Inferior parietal cortex (tissue), 1 donor: ENCODE measurements around the gene CASKIN1.

ENCODE experiments used
- DNase-seq: peaks from one replicate; pipeline ENCODE4 v3.0.0-alpha.2; 2016; ENCODE audit errors: extremely low spot score

CASKIN1 gene

DNA sequence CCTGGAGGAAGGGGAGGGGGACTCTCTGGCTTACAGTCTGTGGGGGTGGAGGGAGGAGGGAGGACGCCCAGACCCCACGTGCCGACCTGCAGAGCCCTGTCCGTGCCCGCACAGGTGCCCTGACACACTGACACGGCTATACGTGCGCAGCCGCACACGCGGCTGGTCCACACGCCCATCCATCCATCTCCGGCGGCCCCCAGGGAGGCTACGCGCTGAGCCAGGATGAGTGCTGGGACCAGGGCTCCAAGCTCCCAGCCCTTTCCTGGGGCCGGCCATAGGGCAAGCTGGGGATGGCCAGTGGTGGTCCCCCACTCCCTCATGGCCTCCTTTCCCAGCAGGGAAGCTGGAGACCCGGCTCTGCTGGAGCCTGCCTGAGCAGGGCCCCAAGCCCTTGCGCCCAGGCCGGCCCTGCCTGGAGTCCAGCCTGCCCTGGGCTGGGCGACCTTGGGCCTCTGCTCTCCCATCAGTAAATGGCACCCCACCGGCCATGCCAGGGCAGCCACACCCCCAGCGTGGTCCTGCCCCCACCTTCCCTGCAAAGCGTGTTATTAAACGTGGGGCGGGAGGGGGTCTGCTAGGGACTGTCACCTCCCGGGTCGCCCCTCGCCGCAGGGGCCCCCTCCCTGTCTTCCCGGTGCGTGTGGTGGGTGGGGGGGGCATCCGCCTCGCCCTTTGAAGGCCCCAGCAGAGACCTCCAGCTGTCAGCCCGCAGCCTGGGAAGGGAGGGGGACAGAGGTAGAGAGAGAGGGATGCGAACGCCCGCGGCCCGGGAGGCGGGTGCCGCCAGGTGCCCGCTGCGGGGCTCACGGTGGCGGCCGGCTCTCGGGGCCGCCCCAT lies 863 bp downstream of the CASKIN1 start:
- no peak for DNase-seq

DNA sequence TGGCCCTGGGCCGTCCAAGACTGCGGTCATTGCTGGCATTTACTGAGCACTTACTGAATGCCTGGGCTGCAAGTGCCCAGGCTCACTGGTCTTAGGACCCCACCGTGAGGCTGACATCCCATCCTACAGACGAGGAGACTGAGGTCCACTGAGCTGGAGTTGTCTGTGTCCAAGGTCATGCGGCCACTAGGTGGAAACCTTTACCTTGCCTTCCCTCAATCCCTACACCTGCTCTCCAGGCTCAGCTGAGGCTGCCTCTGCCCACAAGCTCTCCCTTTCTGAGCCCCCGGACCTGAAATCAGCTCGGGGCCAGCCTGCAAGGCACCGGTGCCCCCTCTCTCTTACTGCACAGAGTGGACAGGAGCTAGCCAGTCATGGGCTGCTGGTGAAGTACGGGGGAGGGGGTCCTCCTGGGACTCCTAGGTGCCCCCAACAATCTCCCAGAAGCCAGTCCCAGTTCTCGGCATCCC lies 1.5 kb downstream of the CASKIN1 start:
- no peak for DNase-seq

DNA sequence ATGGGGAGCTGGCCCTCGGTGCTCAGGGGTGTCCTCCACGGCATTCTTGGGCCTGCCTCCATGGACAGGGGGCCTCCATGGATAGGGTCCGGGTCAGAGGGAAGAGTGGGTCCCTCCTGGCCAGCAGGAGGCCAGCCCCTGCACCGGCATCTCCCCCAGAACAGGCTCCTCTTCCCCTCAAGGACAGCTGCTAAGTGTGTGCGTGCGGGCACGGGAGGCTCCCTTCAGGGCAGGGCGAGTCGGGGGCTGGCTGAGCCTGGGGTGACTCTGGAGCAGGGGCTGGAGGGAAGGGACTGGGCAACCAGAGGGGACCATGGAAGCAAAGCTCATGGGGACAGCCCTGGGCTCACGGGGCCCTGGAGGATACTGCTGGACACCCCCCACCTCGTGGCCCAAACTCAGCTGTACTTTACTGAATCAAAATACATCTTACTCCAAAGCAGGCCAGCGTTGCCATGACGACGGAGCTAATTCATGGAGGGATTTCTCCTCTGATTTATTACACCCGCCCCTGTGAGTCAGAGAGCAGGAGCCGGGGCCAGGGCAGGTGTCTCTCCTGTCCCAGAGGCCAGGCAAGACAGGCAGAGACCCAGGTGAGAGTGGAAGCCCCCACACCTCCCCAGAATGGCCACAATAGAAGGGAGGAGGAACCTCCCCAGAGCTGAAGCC lies 2.1 kb downstream of the CASKIN1 start:
- DNase-seq = no peak

DNA sequence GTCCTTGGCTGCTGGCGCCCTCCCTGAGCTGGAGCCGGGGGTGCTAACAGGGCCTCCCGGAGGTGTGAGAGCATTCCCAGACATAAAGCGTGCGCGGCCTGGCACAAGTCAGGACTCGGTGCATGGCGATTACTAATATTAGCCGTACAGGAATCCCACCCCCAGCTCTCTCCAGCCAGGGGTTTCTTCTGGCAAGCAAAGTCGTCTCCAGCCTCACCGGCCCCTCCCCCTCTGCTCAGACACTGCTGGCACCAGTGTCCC lies 5.0 kb downstream of the CASKIN1 start:
- DNase-seq = no peak

DNA sequence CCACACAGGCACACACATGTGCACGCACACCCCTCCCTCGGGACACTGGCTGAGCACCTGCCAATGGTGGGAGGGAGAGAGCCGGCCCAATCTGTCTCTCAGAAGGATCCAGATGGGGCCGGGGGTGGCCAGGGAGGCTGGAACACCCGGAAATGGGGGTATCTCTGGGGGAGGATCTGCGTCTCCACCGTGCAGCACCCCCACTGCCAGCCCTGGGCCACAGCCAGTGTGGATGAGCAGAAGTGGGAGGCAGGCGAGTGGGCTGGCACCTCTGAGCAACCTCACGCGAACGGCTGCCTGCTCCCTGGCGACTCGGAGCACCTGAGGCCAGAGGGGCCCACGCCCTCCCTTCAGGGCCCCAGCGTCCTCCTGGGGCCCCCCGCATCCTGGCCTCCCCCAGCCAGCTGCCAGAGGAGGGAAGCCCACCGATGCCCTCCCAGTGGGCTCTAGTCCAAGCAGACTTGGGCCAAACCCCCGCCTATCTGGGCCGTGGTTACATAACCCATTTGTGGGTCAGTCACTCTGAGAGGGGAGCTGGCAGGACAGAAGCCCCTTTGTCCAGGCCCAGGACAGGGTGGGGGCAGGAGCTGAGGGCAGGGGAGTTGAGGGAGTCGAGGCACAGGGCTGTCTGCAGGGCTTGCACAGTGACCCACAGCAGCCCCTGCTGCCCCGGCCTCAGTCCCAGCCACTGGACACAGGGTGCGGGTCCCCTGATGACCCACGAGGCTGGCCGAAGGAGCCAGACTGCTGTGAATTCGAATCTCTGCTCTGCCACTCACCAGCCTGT lies 5.6 kb downstream of the CASKIN1 start:
- no peak for DNase-seq

DNA sequence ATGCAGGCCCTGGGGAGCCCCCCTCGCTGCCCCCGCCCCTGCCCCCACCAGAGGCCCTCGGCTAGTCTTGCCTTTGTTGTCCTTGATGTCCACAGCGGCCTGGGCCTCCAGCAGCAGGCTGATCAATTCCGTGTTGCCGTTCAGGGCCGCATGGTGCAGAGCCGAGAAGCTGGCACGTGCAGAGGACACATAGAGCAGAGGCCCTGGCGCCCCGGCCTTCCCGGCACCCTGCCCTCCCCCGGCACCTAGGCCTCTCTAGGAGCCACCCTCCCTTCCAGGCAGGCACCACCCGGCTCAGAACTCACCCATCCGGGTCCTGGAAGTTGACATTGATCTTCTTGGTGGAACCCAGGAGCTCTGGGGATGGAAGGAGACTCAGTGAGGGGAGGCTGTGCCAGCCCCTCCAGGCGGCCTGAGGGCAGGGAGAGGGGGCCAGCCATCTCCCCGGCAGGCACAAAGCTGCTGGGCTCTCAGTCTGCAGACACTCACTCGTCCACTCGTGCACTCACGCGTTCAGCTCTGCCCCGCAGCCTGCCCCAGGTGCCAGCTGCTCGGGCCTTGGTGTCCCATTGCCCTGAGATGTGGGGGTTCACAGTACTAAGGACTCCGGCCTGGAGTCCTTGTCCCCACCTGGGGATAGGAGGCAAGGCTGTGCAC lies 6.3 kb downstream of the CASKIN1 start:
- no peak for DNase-seq

DNA sequence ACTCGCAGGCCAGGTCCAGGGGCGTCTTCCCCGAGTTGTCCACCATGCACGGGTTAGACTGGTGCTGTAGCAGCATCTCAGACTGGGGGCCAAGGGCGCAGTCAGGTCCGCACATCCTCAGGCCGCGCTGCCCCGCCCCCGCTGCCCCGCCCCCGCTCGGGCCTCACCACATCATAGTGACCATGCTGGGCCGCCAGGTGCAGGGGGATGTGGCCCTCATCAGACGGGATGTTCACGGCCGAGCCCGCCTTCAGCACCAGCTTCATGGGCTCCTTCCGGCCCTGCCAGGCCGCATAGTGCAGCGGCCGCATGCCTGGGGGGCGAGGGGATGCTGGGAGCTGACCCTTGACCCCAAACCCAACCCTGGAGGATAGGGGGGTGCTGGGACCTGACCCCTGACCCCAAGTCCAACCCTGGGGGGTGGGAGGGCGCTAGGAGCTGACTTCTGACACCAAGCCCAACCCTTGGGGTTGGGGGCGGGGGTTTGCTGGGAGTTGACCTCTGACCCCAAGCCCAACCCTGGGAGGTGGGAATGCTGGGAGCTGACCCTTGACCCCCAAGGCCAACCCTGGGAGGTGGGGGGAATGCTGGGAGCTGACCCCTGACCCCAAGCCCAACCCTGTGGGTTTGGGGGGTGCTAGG lies 7.0 kb downstream of the CASKIN1 start:
- DNase-seq = no peak

DNA sequence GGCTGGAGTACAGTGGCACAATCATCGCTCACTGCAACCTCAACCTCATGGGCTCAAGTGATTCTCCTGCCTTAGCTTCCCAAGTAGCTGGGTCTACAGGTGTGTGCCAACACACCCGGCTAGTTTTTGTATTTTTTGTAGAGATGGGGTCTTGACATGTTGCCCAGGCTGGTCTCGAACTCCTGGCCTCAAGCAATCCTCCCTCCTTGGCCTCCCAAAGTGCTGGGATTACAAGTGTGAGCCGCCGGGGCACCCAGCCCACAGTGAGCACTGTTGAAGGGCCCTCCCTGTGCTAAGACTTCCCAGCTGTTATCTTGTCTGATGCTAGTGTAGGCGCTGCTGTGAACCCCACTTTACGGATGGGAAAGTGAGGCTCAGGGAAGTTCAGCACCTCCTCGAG lies 8.0 kb downstream of the CASKIN1 start:
- no peak for DNase-seq

DNA sequence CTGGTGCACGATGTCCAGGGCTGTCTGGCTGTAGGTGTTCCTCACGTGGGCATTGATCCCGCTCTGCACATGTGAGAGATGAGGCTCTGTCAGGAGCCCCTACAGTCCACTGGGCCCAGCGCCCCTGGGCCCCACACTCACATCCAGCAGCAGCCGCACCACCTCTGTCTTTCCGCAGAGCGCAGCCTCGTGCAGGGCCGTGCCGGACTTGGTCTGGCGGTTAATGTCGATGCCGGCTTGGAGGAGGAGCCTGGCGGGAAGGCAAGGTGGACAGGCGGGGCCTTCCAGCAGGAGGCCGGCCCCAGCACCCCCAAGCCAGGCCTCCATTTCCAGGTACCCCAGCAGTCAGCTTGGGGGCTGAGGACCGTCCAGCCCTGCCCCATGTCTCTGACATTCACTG lies 9.2 kb downstream of the CASKIN1 start:
- DNase-seq = no peak

DNA sequence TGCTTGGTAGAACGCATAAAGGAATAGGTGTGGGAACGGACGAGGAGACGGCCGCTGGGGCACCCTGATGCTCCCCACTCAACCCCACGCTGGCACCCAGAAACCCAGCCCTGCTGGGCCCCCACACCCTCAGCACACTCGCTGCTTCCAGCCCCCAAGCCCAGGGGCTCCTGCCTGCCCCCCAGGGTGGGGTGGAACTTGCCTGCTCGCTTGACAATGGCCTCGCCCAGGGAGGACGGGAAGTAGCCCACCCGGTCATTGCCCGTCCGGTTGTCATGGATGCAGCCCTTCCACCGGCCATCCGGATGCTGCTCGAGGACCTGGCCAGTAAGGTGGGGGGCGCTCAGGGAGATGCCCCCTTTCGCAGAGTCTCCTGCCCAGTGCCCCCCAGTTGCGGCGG lies 9.9 kb downstream of the CASKIN1 start:
- DNase-seq = no peak

DNA sequence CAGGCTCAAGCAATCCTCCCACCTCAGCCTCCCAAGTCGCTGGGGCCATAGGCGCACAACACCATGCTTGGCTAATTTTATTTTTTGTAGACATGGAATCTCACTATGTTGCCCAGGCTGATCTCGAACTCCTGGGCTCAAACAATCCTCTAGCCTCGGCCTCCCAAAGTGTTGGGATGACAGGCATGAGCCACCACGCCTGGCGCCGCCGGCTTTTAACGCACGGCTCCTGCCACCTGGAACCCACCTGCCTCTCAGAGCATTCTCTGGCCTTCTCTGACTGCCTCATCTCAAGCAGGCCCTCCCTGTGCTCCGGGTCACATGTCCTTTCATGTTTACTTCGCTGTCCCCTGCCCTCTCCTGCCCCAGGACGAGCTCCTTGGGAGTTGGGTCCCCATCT lies 10.3 kb downstream of the CASKIN1 start:
- DNase-seq = no peak

DNA sequence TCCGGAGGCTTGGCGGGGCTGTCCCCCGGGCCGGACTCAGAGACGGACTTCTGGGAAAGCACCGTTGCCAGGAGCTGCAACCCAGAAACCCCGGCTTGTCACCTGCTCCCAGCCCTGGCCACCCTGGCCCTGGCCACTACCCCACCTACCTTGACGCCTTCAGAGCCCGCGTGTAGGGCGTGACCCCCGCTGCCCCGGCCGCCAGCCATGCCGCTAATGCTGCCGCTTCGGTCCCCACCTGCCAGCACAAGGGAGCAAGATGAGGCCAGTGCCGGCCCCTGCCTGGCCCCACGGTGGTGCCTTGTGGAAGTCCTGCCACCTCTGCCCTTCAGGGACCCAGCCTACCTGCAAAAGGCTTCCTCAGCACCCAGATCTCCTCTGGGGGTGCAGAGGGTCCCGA lies 11.4 kb downstream of the CASKIN1 start:
- no peak for DNase-seq

DNA sequence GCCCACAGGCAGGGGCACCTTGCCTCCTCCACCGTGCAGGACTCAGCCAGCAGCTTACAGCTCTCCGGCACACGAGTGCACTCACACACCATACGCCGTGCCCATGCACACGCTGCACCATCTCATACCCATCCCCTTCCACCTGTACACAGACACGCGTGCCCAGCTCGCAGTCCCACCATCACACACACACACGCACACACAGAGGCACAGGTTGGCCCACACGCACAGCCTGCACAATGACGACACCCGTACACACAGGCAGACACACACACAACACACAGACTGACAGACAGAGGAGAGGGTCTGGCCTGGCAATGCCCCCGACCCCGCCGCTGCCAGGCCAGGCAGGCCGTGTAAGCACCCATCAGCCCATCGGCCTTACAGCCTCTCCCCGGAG lies 12.1 kb downstream of the CASKIN1 start:
- DNase-seq = no peak

DNA sequence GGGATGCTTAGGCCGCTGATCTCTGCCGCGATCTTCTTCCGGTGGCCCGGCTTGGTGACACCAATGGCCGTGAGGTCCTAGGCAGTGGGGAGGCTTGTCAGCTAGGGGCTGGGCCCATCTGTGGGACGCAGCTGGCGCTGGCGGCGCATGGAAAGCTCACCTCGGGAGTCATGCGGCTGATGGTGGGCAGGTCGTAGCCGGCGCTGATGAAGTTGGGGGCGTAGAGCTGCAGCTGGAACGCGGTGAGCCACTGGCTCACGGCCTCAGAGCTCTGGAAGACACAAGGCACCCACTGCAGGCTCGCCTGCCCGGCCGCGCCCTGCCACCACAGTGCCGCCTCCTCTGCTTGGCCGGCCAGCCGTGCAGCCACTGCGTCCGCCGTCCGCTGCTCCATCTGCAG lies 12.7 kb downstream of the CASKIN1 start:
- no peak for DNase-seq

DNA sequence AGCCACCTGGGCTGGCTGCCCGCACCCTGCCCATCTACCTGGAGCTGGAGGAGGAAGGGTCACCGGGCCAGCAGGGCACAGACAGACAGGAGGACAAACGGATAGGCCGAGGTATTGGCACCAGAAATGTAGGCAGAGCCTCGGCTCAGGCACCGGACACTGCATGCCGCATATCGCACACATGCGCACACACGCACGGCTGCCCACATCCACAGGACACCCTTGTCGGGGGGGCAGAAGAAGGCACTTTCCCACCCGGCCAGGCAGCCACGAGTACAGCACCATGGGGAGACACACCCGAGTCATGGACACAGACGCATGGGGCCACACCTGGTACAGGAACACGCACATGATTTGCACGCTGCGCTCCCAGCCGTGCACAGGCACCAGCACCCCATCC lies 14.5 kb downstream of the CASKIN1 start:
- DNase-seq = no peak

DNA sequence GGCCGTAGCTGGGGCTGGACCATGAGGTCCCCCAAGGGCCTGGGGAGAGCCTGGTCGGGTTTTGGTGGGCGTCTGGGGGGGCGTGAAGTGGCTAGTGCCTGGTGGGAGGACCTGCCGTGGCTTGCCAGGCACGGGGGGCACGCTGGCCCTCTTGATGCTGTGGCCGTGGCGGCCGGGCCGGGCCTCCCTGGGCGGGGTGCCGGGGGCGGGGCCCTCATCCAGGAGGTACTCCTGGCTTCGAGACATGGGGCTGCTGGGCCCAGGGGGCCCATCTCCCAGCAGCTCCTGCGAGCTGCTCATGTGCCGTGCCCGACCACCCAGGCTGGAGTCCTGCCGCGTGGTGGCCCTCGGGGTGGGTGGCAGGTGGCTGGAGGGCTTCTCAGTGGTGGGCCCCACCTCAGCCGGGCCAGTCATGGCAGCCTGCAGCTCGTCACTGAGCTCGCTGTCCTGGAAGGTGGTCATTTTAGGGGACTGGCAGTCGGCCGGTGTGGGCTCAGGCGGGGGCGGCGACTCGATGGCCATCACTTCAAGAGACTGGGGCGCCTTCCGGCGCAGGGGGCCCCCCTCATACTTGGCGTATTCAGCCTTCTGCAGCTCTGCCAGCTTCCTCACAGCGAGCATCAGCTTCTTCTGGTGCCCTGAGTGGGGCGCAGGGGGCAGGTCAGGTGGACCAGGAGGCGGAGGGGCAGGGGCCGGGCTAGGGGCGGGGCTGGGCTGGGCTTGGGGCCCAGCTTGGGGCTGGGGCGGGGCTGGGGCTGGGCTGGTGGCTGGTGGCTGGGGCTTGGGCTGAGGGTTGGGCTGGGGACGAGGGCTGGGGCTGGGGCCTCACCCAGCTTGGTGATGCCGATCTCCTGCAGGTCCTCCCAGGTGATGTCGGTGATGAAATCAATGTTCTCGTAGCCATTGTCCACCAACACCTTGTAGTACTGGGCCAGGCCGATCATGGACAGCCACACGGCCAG lies 15.2 kb downstream of the CASKIN1 start:
- no peak for DNase-seq

DNA sequence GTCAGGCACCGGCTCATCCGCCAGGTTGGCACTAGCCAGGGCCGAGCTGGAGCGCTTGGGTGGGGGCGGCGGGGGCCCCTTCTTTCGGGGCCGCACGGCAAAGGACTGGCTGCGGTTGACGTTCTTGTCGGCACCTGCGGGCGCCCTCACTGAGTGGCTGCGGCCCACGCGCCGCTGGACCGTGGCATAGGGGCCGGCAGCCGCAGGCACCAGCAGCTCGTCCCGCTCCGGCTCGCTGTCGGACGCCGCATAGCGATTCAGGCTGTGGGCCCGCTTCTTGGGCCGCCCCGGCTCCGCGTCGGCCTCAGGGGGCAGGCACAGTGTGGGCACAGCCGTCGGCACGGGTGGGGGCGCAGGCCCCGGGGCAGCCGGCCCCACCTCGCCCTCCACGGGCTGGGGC lies 15.9 kb downstream of the CASKIN1 start:
- no peak for DNase-seq

DNA sequence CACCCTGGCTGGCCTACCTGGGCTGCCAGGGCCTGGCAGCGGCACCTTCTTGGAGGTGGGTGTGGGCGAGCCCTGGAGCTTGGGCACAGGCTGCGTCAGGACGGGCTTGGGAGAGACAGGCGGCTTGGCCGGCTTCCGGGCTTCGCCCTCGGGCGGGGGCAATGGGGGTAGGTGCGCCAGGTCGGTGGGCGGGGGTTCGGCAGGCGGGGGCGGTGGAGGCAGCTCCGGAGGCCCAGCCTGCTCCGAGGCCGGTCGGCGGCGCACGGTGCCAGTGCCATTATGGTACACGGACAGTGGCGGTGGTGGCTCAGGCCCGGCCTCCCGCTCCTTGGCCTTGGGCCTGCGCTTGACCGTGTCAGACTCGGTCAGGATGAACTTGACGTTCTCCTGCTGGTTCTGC lies 16.8 kb downstream of the CASKIN1 start:
- no peak for DNase-seq

DNA sequence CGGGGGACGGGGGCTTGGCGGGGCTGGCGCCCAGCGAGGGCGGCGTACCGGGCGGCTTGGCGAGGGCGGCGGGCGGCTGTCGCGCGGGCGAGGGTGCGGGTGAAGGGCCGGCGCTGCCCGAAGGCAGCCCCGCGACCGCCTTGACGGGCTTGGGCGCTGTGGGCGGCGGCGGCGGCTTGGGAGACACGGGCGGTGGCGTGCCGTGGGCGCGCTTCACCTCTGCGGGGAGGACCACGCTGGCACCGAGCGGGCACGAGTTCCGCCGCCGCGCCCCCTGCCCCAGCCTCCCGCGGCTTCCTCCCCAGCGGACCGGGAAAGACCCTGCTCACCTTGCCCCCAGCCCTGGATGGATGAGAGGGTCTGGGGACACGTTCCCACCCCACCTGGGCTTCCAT lies 17.3 kb downstream of the CASKIN1 start:
- DNase-seq = no peak

DNA sequence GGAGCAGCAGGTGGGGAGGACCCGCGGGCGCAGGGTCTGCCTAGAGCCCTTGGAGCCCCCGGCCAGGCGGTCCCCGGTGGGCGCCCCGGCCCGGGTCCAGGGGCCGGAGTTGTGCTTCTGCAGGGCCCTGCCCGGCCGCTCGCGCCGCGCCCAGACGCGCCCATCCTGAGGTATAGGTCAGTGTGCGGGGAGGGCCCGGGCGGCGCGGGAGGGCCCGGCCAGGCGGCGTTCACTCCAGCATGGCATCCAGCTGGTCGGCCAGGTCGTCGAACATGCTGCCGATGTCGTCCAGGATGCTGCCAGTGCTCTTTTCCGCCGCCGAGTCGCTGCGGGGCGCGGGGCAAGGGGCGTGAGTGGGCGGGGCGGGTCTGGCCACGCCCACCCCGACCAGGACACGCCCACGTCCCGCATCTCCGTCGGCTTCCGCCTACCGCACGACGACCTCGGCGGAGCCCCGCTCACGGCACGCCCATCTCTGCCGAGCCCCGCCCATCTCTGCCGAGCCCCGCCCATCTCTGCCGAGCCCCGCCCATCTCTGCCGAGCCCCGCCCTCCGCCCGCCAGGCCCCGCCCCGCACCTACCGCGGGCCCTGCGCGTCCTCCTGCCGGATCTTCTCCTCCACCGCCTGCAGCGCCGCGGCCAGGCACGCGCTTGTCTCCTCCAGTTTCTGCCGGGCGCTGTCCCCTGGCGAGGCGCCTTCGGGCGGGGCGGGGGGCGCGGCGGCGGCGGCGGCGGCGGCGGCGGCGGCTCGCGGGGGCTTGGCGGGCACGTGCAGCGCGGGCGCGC lies 17.9 kb downstream of the CASKIN1 start:
- no peak for DNase-seq
